Pancreas (tissue), 10 donors: ENCODE data around the gene RPAP3. TPM values are rescaled to one million over a fixed set of nuclear protein-coding genes. Genes with fewer than 3 reads are reported as not detected.

Experiments
- ATAC-seq, 4 donors: fragments of 200-7000 bp; cut with Tn5 transposase; one replicate each; pipeline versions ENCODE4 v1.8.0 to v1.9.1; 2020; ENCODE audit warnings: mild to moderate bottlenecking in 4 of 4, moderate library complexity in 4 of 4
- DNase-seq, 6 donors: peaks; one replicate each; pipeline ENCODE4 v3.0.0-alpha.2; 2020
- FAIRE-seq: peaks from 2 replicates; lab custom pipeline; 2012; peaks lifted over from hg19 to GRCh38; lab: Jason Lieb, UNC
- H3K27ac ChIP-seq, 4 donors: fragments of 200-600 bp; sonication (generic); 1 replicate in 3 of 4; 2 replicates in 1 of 4; pipeline versions ENCODE4 v1.5.0 to v1.8.0; 2020
- H3K27me3 ChIP-seq, 4 donors: fragments of 200-600 bp; one replicate each; pipeline ENCODE4 v1.8.0; 2021
- H3K36me3 ChIP-seq, 3 donors: fragments of 200-600 bp; sonication (generic) in 1 of 3; one replicate each; pipeline versions ENCODE4 v1.5.0 to v1.8.0; 2020 to 2021
- H3K4me1 ChIP-seq, 3 donors: fragments of 200-600 bp; one replicate each; pipeline ENCODE4 v1.8.0; 2021
- H3K4me3 ChIP-seq, 4 donors: fragments of 200-600 bp; sonication (generic) in 2 of 4; one replicate each; pipeline versions ENCODE4 v1.5.0 to v1.8.0; 2020 to 2021
- H3K9me3 ChIP-seq, 4 donors: fragments of 200-600 bp; one replicate each; pipeline ENCODE4 v1.8.0; 2021
- WGBS, 2 donors: extraction: QIAGEN DNeasy Blood & Tissue Kit; methylation state at CpG; one replicate each; pipeline ENCODE4 v1.1.7; 2013; 5-methylcytosine and 5-hydroxymethylcytosine counted together
- intact Hi-C, 3 donors: fragments of 100-400 bp; cut with DNase I; formaldehyde crosslinking; loops; one replicate each; pipeline versions ENCODE4 v1.11.1 to v1.14.2; 2022
- polyA plus RNA-seq, 2 donors: library from polyadenylated mRNA; stranded (reverse); fragments of 200-250 nt; gene quantifications; one replicate each; pipeline ENCODE4 v1.2.3, GENCODE V29; 2013
- total RNA-seq, 6 donors: library from RNA; stranded (reverse); fragmentation: NEBNext Ultra II Directional in 4 of 6; extraction: Animal tissue kit (Norgen Biotek cat#: 25700) in 4 of 6; gene quantifications; one replicate each; pipeline versions ENCODE4 v1.2.1 to v1.2.4, GENCODE V29; 2021 to 2023
- TF ChIP-seq, protein P1 (sequence below), 4 donors: fragments of 200-600 bp; sonication (generic) in 3 of 4; IDR thresholded peaks; one replicate each; pipeline versions ENCODE4 v1.5.0 to v1.8.0; 2021; ENCODE audit warnings: antibody characterized with exemption in 4 of 4
- donor health status: healthy with polysubstance abuse.
- donor health status: DM: no; HTN: no; CAD: no; lungs with moderate emphysema.
- donor health status: DM: no; HTN: no; CAD: no.
- donor health status: control.
- donor health status: control.
- donor health status: Bipolar disorder and iron deficiency.
- donor health status: DM: yes; HTN: yes; CAD: no.
- donor health status: DM: no; HTN: no; CAD: no.
- donor health status: DM: no; HTN: no; CAD: no.
- donor health status: DM: yes; HTN: yes; CAD: no.

RPAP3 gene
- total and polyA plus RNA-seq, 8 donors: 3.3 to 12.1 (median 8.9) TPM

DNA sequence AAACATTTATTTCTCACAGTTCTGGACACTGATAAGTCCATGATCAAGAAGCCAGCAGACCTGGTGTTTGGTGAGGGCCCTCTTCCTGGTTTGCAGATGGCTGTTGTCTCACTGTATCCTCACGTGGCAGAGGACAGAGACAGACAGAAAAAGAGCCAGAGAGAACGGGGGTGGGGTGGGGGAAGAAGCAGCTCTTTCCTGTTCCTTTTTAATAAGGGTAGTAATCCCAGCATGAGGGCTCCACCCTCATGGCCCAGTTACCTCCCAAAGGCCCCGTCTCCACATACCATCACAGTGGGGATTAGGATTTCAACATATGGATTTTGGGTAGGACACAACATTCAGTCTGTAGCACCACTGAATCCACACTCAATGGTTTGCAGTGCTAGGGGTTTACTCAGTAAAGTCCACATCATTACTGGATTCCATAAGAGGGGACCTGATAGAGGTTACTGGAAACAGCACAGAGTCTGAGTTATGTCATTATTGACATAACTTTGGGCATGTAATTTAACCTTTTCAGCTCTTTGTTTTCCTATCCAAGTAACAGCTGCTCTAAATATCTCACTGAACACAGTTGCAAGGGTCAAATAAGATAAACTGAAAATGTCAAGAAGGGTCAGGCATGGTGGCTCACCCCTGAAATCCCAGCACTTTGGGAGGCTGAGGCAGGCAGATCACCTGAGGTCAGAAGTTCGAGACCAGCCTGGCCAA, 53.2 kb downstream of the RPAP3 start:
- TF ChIP-seq, protein P1, sequence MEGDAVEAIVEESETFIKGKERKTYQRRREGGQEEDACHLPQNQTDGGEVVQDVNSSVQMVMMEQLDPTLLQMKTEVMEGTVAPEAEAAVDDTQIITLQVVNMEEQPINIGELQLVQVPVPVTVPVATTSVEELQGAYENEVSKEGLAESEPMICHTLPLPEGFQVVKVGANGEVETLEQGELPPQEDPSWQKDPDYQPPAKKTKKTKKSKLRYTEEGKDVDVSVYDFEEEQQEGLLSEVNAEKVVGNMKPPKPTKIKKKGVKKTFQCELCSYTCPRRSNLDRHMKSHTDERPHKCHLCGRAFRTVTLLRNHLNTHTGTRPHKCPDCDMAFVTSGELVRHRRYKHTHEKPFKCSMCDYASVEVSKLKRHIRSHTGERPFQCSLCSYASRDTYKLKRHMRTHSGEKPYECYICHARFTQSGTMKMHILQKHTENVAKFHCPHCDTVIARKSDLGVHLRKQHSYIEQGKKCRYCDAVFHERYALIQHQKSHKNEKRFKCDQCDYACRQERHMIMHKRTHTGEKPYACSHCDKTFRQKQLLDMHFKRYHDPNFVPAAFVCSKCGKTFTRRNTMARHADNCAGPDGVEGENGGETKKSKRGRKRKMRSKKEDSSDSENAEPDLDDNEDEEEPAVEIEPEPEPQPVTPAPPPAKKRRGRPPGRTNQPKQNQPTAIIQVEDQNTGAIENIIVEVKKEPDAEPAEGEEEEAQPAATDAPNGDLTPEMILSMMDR (IDR thresholded peaks at IDR 0.05): no peak
- Histone ChIP-seq H3K27me3 (no peaks in the 10 kb centered on the region), H3K36me3 (no peaks in the 10 kb centered on the region), H3K4me1 (peaks cover 0 to 16% (median 0%) of the 10 kb centered on the region in 3 donors), H3K27ac (peak overlapping the region in 2 of 4 donors; percentile 30 to 55), H3K4me3 (no peak overlapping the region), H3K9me3 (no peaks in the 10 kb centered on the region)
- ATAC-seq (peak; percentile 41 to 78 (median 57)), FAIRE-seq (no peak), DNase-seq (no peak)
- intact Hi-C loops: loop anchor here in 1 of 3 donors (10.0 kb wide), 1 partner anchor 52 kb away; the partner anchor contains the start of gene RPAP3
- 65 to 69% methylated on average over 4 of the region's 4 CpGs for WGBS, 2 donors

DNA sequence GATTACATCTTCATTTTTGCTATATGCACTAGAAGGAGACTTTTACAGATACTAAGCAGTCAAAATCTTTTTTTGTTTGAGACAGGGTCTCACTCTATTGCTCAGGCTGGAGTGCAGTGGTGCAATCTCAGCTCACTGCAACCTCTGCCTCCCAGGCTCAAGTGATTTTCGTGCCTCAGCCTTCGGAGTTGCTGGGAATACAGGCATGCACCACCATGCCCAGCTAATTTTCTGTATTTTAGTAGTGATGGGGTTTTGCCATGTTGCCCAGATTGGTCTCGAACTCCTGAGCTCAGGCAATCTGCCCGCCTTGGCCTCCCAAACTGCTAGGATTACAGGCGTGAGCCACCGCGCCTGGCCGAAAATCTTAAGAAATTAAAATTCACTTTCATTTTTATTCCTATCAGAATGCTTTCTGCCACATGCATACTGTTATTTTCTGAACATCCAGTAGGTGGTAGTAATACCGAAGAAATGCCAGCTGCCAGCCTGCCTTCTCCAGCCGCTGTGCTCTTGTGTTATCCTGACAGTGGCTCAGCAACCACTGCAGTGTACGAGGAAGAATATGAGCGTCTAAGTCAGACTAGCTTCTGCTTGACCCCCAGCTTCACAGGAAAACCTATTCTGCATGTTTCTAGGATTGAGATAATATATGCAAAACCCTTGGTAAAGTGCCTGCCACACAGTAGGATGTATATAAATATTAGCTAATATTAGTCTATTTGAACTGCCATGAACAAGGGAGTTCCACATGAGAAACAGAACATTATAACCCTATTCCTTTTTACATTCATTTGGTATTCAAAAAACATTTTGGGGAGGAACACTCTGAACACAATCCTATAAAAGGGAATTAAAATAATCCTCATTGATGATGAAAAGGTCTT, 54.2 kb downstream of the RPAP3 start:
- ATAC-seq: peak; percentile 84 to 98 (median 97)
- Histone ChIP-seq H3K9me3 (no peaks in the 10 kb centered on the region), H3K4me3 (peak overlapping the region in 1 of 4 donors; percentile 26), H3K27ac (peak overlapping the region in 1 of 4 donors; percentile 55), H3K36me3 (no peaks in the 10 kb centered on the region), H3K4me1 (peaks cover 0 to 16% (median 0%) of the 10 kb centered on the region in 3 donors), H3K27me3 (no peaks in the 10 kb centered on the region)
- intact Hi-C loops: loop anchor here in 1 of 3 donors (10.0 kb wide), 1 partner anchor 53 kb away; the partner anchor contains the start of gene RPAP3
- no peak for FAIRE-seq
- TF ChIP-seq, protein P1 (IDR thresholded peaks at IDR 0.05): peak; percentile 39 to 68 (median 60)
- WGBS, 2 donors: 23 to 34% methylated on average over 12 of the region's 12 CpGs
- peak; percentile 33 to 63 (median 56) for DNase-seq

DNA sequence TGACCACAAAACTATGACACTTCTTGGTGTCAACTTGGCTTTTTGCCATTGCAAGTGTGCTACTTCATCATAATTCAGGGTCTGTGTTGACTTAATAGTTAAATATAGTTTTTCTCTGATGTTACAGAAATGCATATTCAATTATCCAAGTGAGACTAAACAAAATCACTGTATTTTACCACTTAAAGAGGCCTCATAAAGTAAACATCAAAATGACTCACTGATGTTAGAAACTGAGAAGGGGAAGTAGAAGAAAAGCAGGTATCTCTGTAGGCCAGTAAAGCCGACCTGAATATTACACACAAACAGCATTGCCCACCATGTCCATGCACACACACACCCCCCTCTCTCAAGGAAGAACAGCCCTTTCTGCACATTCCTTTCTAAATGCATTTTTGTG, 55.4 kb downstream of the RPAP3 start:
- no peak overlapping the region for H3K4me3 ChIP-seq
- no peaks in the 10 kb centered on the region for H3K36me3 ChIP-seq
- DNase-seq (no peak), FAIRE-seq (no peak), ATAC-seq (no peak)
- intact Hi-C loops: loop anchor here in 1 of 3 donors (10.0 kb wide), 1 partner anchor 54 kb away; the partner anchor contains the start of gene RPAP3
- peaks cover 0 to 16% (median 0%) of the 10 kb centered on the region in 3 donors for H3K4me1 ChIP-seq
- 54 to 56% methylated on average over 1 of the region's 1 CpG for WGBS, 2 donors
- TF ChIP-seq, protein P1 (IDR thresholded peaks at IDR 0.05): no peak
- no peaks in the 10 kb centered on the region for H3K9me3 ChIP-seq
- no peaks in the 10 kb centered on the region for H3K27me3 ChIP-seq
- no peak overlapping the region for H3K27ac ChIP-seq

DNA sequence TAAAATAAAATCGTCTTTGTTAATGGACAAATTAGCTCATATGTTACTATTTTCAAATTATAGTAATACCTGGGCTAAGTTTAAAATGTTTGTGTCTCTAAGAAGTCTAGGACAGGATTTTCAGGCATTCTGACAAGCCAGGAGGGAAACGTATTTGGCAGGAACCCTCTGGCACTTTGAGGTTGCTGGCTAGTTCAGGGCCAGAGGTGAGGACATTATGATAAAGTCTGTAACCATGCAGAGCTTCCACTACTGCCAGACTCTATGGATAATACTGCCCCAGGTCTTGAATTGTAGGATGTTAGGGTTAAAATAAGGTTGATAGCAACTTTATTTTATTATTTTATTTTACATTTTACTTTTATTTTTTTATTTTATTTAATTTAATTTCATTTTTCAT, 56.4 kb downstream of the RPAP3 start:
- H3K4me1 ChIP-seq: peaks cover 0 to 16% (median 0%) of the 10 kb centered on the region in 3 donors
- no peak overlapping the region for H3K4me3 ChIP-seq
- WGBS, 2 donors: 55 to 59% methylated on average over 2 of the region's 2 CpGs
- DNase-seq: no peak
- intact Hi-C loops: no loop called here
- H3K27me3 ChIP-seq: no peaks in the 10 kb centered on the region
- no peak for FAIRE-seq
- H3K36me3 ChIP-seq: no peaks in the 10 kb centered on the region
- TF ChIP-seq, protein P1 (IDR thresholded peaks at IDR 0.05): no peak
- H3K9me3 ChIP-seq: no peaks in the 10 kb centered on the region
- H3K27ac ChIP-seq: no peak overlapping the region
- no peak for ATAC-seq
